GM23248 (cell line): ENCODE results near the gene FGF14. TPM values are rescaled to one million over a fixed set of nuclear protein-coding genes. Genes with fewer than 3 reads are reported as not detected.
A peak's percentile ranks its signal among the peaks of the same experiment; 100 is the strongest.

Source experiments
- DNase-seq: peaks from one replicate; pipeline ENCODE4 v3.0.0-alpha.2; 2015
- H2AFZ ChIP-seq: fragments of 200-600 bp; sonication (generic); 2 replicates; pipeline ENCODE4 v1.6.1; 2016; ENCODE audit warnings: antibody characterized with exemption
- H3F3A ChIP-seq: fragments of 200-600 bp; sonication (generic); 2 replicates; pipeline ENCODE4 v1.6.1; 2016; ENCODE audit warnings: mild to moderate bottlenecking, antibody characterized with exemption, mixed run types; ENCODE audit not compliant: insufficient read depth
- H3K27ac ChIP-seq: fragments of 200-600 bp; sonication (generic); 2 replicates; pipeline ENCODE4 v1.5.1; 2016; ENCODE audit warnings: mild to moderate bottlenecking
- H3K27me3 ChIP-seq: fragments of 200-600 bp; sonication (generic); replicated peaks from 2 replicates; pipeline ENCODE4 v1.6.1; 2016; ENCODE audit warnings: mild to moderate bottlenecking; ENCODE audit not compliant: insufficient read depth
- H3K36me3 ChIP-seq: fragments of 200-600 bp; sonication (generic); 2 replicates; pipeline ENCODE4 v1.6.1; 2016; ENCODE audit warnings: low read depth, mild to moderate bottlenecking
- H3K4me1 ChIP-seq: fragments of 200-600 bp; sonication (generic); 2 replicates; pipeline ENCODE4 v1.6.1; 2016; ENCODE audit warnings: mild to moderate bottlenecking; ENCODE audit not compliant: insufficient read depth
- H3K4me2 ChIP-seq: fragments of 200-600 bp; sonication (generic); one replicate; pipeline ENCODE4 v1.6.1; 2016; ENCODE audit warnings: mild to moderate bottlenecking; ENCODE audit not compliant: unreplicated experiment
- H3K4me3 ChIP-seq: fragments of 200-600 bp; sonication (generic); 2 replicates; pipeline ENCODE4 v1.5.1; 2016; ENCODE audit warnings: mild to moderate bottlenecking
- H3K79me2 ChIP-seq: fragments of 200-600 bp; sonication (generic); 2 replicates; pipeline ENCODE4 v1.6.1; 2016; ENCODE audit warnings: mild to moderate bottlenecking; ENCODE audit not compliant: insufficient read depth
- H3K9ac ChIP-seq: fragments of 200-600 bp; sonication (generic); 2 replicates; pipeline ENCODE4 v1.6.1; 2016; ENCODE audit warnings: mild to moderate bottlenecking
- H3K9me2 ChIP-seq: fragments of 200-600 bp; sonication (generic); 2 replicates; pipeline ENCODE4 v1.6.1; 2016; ENCODE audit warnings: mixed run types, mild to moderate bottlenecking, moderate library complexity; ENCODE audit not compliant: insufficient read depth
- H3K9me3 ChIP-seq: fragments of 200-600 bp; sonication (generic); one replicate; pipeline ENCODE4 v1.6.1; 2017; ENCODE audit warnings: low read depth
- H4K20me1 ChIP-seq: fragments of 200-600 bp; sonication (generic); 2 replicates; pipeline ENCODE4 v1.6.0; 2016; ENCODE audit not compliant: insufficient read depth
- EZH2 ChIP-seq: fragments of 200-600 bp; sonication (generic); IDR thresholded peaks from 2 replicates; pipeline ENCODE4 v1.6.1; 2018; ENCODE audit warnings: antibody characterized with exemption, mild to moderate bottlenecking; ENCODE audit not compliant: insufficient read depth, poor library complexity, severe bottlenecking
- EZH2phosphoT487 ChIP-seq: fragments of 200-600 bp; sonication (generic); IDR thresholded peaks from 2 replicates; pipeline ENCODE4 v1.6.1; 2018; ENCODE audit warnings: antibody characterized with exemption, moderate library complexity, mild to moderate bottlenecking, low read depth; ENCODE audit not compliant: insufficient read depth
- WGBS, 2 experiments: methylation state at CpG; one replicate each; pipeline ENCODE4 v1.1.6; 2015 to 2017; ENCODE audit warnings: low lambda C conversion rate in 2 of 2, low coverage in 1 of 2; ENCODE audit errors: missing lambda C conversion rate in 2 of 2; 5-methylcytosine and 5-hydroxymethylcytosine counted together
- in situ Hi-C: fragments of 300-500 bp; cut with MboI; formaldehyde crosslinking; loops from 2 replicates; pipeline ENCODE4 v1.15.0; 2020
- polyA plus RNA-seq: library from polyadenylated mRNA; unstranded; fragments of >200 nt; fragmentation: Nextera tagmentation; extraction: Ambion mirVana; gene quantifications from 2 replicates; pipeline ENCODE4 v1.2.1, GENCODE V29; 2016
- total RNA-seq: library from RNA; depleted of rRNA; stranded (reverse); fragments of >200 nt; shearing (Covaris generic); gene quantifications from 2 replicates; pipeline ENCODE4 v1.2.3, GENCODE V29; 2014

FGF14 gene
- total and polyA plus RNA-seq, 2 experiments from 2014 or later: 1.9 TPM; not detected in 1

GRCh38 chr13:101941095-101941783, 460.6 kb downstream of the FGF14 start:
- Histone ChIP-seq H4K20me1 (no peaks in the 10 kb centered on the region), H3K36me3 (no peaks in the 10 kb centered on the region), H3K27me3 (peaks cover 12% of the 10 kb centered on the region), H3K4me2 (no peak overlapping the region), H3K4me1 (no peaks in the 10 kb centered on the region), H3K27ac (no peak overlapping the region), H3K9me2 (no peaks in the 10 kb centered on the region), H3K4me3 (no peak overlapping the region), H2AFZ (no peak overlapping the region), H3F3A (no peaks in the 10 kb centered on the region), H3K9ac (no peak overlapping the region), H3K79me2 (no peaks in the 10 kb centered on the region), H3K9me3 (no peaks in the 10 kb centered on the region)
- 31 to 41% methylated on average over 2 of the region's 2 CpGs for WGBS, 2 experiments
- TF ChIP-seq EZH2phosphoT487 (no peak), EZH2 (no peak)
- in situ Hi-C loops: no loop called here
- DNase-seq: peak; percentile 16

- no peak for DNase-seq
- no peaks in the 10 kb centered on the region for H4K20me1 ChIP-seq
Measured at GRCh38 chr13:101939370-101939769, 462.5 kb downstream of the FGF14 start.

GRCh38 chr13:101935828-101936227, 466.0 kb downstream of the FGF14 start:
- DNase-seq: no peak
- H2AFZ ChIP-seq: no peak overlapping the region
- 41 to 48% methylated on average over 2 of the region's 2 CpGs for WGBS, 2 experiments
- H3K9me3 ChIP-seq: no peaks in the 10 kb centered on the region
- no peaks in the 10 kb centered on the region for H3F3A ChIP-seq
- in situ Hi-C loops: no loop called here
- no peak overlapping the region for H3K4me2 ChIP-seq
- no peaks in the 10 kb centered on the region for H3K36me3 ChIP-seq
- no peak overlapping the region for H3K4me3 ChIP-seq
- H3K27me3 ChIP-seq: peaks cover 12% of the 10 kb centered on the region
- no peak overlapping the region for H3K27ac ChIP-seq
- TF ChIP-seq EZH2 (no peak), EZH2phosphoT487 (no peak)
- H3K4me1 ChIP-seq: no peaks in the 10 kb centered on the region
- H4K20me1 ChIP-seq: no peaks in the 10 kb centered on the region
- H3K9me2 ChIP-seq: no peaks in the 10 kb centered on the region
- H3K79me2 ChIP-seq: no peaks in the 10 kb centered on the region
- no peak overlapping the region for H3K9ac ChIP-seq

More at GRCh38 chr13:101939370-101939769, 462.5 kb downstream of the FGF14 start:
- WGBS, 2 experiments: 23 to 32% methylated on average over 2 of the region's 2 CpGs
- Histone ChIP-seq H3K9me2 (no peaks in the 10 kb centered on the region), H3K4me1 (no peaks in the 10 kb centered on the region), H3K9me3 (no peaks in the 10 kb centered on the region), H3K36me3 (no peaks in the 10 kb centered on the region), H3K4me2 (no peak overlapping the region), H3K27me3 (peaks cover 12% of the 10 kb centered on the region), H2AFZ (no peak overlapping the region), H3K9ac (no peak overlapping the region), H3F3A (no peaks in the 10 kb centered on the region), H3K4me3 (no peak overlapping the region), H3K79me2 (no peaks in the 10 kb centered on the region), H3K27ac (no peak overlapping the region)
- no peak for TF ChIP-seq EZH2phosphoT487
- no peak for TF ChIP-seq EZH2
- in situ Hi-C loops: no loop called here

GRCh38 chr13:101931186-101931585, 470.7 kb downstream of the FGF14 start:
- no peak for DNase-seq
- H3K9me2 ChIP-seq: no peaks in the 10 kb centered on the region
- no peaks in the 10 kb centered on the region for H4K20me1 ChIP-seq
- H3K4me3 ChIP-seq: no peak overlapping the region
- H3F3A ChIP-seq: no peaks in the 10 kb centered on the region
- H3K4me2 ChIP-seq: no peak overlapping the region
- no peaks in the 10 kb centered on the region for H3K79me2 ChIP-seq
- 40 to 41% methylated on average over 3 of the region's 3 CpGs for WGBS, 2 experiments
- no peaks in the 10 kb centered on the region for H3K4me1 ChIP-seq
- no peaks in the 10 kb centered on the region for H3K36me3 ChIP-seq
- no peak overlapping the region for H2AFZ ChIP-seq
- H3K9ac ChIP-seq: no peak overlapping the region
- in situ Hi-C loops: no loop called here
- H3K27ac ChIP-seq: no peak overlapping the region
- TF ChIP-seq EZH2: no peak
- no peak for TF ChIP-seq EZH2phosphoT487
- H3K27me3 ChIP-seq: no peaks in the 10 kb centered on the region
- no peaks in the 10 kb centered on the region for H3K9me3 ChIP-seq
